Parathyroid adenoma (tissue), 2 donors: ENCODE data around the gene FGF8.
A peak's percentile ranks its signal among the peaks of the same experiment; 100 is the strongest.

Experiments
- H2AFZ ChIP-seq: fragments of 300-600 bp; sonication (generic); one replicate; pipeline ENCODE4 v1.7.0; 2017; ENCODE audit warnings: antibody characterized with exemption, mild to moderate bottlenecking
- H3K27ac ChIP-seq: fragments of 300-600 bp; sonication (generic); one replicate; pipeline ENCODE4 v1.7.0; 2017
- H3K27me3 ChIP-seq: fragments of 300-600 bp; sonication (generic); one replicate; pipeline ENCODE4 v1.7.0; 2017; ENCODE audit warnings: low read length; ENCODE audit not compliant: control insufficient read depth, insufficient read depth
- H3K36me3 ChIP-seq: fragments of 300-600 bp; sonication (generic); one replicate; pipeline ENCODE4 v1.7.0; 2017; ENCODE audit warnings: low read length; ENCODE audit not compliant: control insufficient read depth, insufficient read depth
- H3K4me1 ChIP-seq: fragments of 300-600 bp; sonication (generic); one replicate; pipeline ENCODE4 v1.7.0; 2017; ENCODE audit warnings: control low read depth
- H3K4me2 ChIP-seq: fragments of 300-600 bp; sonication (generic); one replicate; pipeline ENCODE4 v1.7.0; 2017; ENCODE audit warnings: low read length
- H3K4me3 ChIP-seq: fragments of 300-600 bp; sonication (generic); one replicate; pipeline ENCODE4 v1.7.0; 2017; ENCODE audit warnings: low read depth, low read length
- H3K79me2 ChIP-seq: fragments of 300-600 bp; sonication (generic); one replicate; pipeline ENCODE4 v1.7.0; 2017; ENCODE audit warnings: control low read depth
- H3K9ac ChIP-seq: fragments of 300-600 bp; sonication (generic); one replicate; pipeline ENCODE4 v1.7.0; 2017; ENCODE audit warnings: mild to moderate bottlenecking
- H3K9me3 ChIP-seq: fragments of 300-600 bp; sonication (generic); one replicate; pipeline ENCODE4 v1.7.0; 2017; ENCODE audit warnings: low read length; ENCODE audit not compliant: control insufficient read depth
- TF ChIP-seq, protein P1 (sequence below): fragments of 300-600 bp; sonication (generic); IDR thresholded peaks from one replicate; pipeline ENCODE4 v1.7.0; 2017; ENCODE audit warnings: antibody characterized with exemption, mild to moderate bottlenecking
- donor health status: primary hyperparathyroidism.

Gene FGF8

DNA sequence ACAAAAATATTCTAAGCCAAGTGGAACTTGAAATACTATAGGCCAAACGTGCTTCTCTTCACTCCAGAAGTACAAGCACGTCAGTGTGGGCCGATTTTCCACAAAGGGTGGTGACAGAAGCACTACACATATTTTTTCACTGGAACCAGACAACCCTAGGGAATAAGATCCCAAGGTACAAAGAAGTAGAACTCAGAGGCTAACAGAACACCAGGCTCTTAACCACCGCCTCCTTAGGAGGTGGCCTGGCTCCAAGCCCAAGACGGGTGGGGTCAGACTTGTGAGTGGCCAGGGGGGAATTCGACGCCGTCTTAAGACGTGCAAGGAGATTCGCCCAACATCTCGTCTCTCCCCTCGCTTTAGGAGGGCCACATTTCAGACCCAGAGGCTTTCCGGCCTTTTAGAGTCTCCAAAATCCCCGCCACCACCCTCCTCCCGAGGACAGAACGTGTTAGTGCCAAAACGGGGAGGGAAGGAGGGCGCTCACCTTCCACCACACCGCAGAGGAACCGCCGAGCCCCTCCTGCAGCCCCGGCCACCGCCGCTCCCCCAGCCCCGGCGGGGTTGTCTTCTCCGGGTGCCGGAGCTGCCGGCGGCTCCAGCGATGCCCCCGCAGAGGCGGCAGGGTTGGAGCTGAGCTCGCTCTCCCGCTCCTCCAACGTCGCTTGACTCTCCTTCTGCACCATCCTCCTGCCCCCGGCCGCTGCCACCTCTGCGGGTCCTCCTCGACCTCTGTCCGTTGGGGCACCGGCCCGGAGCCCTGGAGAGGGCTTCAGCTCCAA, 41.6 kb upstream of the FGF8 start:
- TF ChIP-seq, protein P1, sequence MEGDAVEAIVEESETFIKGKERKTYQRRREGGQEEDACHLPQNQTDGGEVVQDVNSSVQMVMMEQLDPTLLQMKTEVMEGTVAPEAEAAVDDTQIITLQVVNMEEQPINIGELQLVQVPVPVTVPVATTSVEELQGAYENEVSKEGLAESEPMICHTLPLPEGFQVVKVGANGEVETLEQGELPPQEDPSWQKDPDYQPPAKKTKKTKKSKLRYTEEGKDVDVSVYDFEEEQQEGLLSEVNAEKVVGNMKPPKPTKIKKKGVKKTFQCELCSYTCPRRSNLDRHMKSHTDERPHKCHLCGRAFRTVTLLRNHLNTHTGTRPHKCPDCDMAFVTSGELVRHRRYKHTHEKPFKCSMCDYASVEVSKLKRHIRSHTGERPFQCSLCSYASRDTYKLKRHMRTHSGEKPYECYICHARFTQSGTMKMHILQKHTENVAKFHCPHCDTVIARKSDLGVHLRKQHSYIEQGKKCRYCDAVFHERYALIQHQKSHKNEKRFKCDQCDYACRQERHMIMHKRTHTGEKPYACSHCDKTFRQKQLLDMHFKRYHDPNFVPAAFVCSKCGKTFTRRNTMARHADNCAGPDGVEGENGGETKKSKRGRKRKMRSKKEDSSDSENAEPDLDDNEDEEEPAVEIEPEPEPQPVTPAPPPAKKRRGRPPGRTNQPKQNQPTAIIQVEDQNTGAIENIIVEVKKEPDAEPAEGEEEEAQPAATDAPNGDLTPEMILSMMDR: no peak
- peak overlapping the region; percentile 97 for H3K27ac ChIP-seq
- no peaks in the 10 kb centered on the region for H3K36me3 ChIP-seq
- peaks cover 34% of the 10 kb centered on the region for H3K79me2 ChIP-seq
- peak overlapping the region; percentile 95 for H2AFZ ChIP-seq
- H3K9me3 ChIP-seq: no peaks in the 10 kb centered on the region
- H3K27me3 ChIP-seq: no peaks in the 10 kb centered on the region
- peak overlapping the region; percentile 98 for H3K9ac ChIP-seq
- H3K4me2 ChIP-seq: peak overlapping the region; percentile 95
- peak overlapping the region; percentile 97 for H3K4me3 ChIP-seq
- H3K4me1 ChIP-seq: peaks cover 11% of the 10 kb centered on the region

DNA sequence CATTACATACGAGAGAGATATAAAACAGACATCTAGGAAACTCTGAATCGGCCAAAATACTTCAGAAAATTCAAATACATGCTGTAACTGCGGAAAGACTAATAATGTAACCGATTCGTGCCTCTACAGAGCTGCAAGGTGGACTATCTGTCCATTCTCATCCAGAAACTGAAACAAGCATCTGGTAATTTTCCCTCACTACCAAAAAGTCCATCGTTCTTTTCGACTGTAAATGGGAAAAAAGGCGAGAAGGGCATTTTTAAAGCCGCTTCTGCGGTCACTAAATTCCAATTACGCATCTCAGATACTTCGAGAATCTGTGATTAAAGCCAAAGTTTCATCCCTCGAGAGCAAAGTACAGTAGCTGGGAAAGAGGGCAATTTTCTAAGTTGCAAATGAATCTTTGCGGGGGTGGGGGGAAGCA, 41.0 kb upstream of the FGF8 start:
- Histone ChIP-seq H3K36me3 (no peaks in the 10 kb centered on the region), H3K9me3 (no peaks in the 10 kb centered on the region), H3K27ac (peak overlapping the region; percentile 97), H2AFZ (no peak overlapping the region), H3K79me2 (peaks cover 39% of the 10 kb centered on the region), H3K4me2 (peak overlapping the region; percentile 95), H3K27me3 (no peaks in the 10 kb centered on the region), H3K4me1 (peaks cover 11% of the 10 kb centered on the region), H3K9ac (no peak overlapping the region), H3K4me3 (peak overlapping the region; percentile 97)
- TF ChIP-seq, protein P1: no peak

DNA sequence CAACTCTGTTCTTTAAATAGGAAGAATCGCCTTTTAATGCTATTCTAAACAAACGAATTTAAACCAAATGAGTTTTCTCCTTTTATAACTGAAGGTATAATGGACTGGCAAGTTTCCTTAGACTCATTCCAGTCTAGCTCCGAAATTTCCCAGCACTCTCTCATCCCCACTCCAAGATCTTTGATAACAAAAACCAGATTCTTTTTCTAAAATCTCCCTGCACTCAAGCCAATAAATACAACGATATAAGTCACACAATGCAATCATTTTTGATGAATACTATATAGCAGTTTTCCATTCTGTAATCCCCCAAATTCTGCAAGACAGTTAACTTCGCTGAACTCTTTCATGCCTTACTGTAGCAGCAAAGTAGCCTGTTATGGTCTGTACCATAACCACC, 40.5 kb upstream of the FGF8 start:
- Histone ChIP-seq H3K9ac (no peak overlapping the region), H3K27me3 (no peaks in the 10 kb centered on the region), H3K27ac (peak overlapping the region; percentile 97), H3K4me1 (peaks cover 11% of the 10 kb centered on the region), H3K79me2 (peaks cover 45% of the 10 kb centered on the region), H3K4me3 (peak overlapping the region; percentile 97), H3K9me3 (no peaks in the 10 kb centered on the region), H2AFZ (no peak overlapping the region), H3K4me2 (peak overlapping the region; percentile 95), H3K36me3 (no peaks in the 10 kb centered on the region)
- TF ChIP-seq, protein P1: no peak

DNA sequence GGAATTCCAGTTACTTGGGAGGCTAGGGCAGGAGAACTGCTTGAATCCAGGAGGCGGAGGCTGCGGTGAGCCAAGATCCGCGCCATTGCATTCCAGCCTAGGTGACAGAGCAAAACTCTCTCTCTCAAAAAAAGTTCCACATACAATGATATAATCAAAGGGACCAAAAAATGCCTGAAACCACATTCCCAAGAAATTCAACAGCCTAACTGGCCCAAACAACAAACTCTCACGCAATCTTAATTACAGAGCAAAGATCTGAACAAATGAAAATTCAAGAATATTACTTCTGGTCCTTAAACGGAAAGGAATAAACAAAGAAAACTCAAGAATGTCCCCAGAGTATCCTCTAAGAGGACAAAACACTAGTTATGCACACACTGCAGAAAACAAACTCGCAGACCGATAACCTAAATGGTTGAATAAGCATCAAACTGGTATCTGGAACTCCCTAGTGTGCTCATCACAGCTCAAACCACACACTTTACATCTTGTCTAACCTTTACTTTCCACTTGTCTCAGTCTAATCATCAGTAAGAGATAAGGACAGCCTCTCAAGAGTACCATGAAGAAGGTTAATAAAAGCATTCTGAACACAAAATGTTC, 38.7 kb upstream of the FGF8 start:
- Histone ChIP-seq H3K4me2 (peak overlapping the region; percentile 95), H3K9ac (peak overlapping the region; percentile 30), H3K27ac (peak overlapping the region; percentile 97), H3K79me2 (peaks cover 61% of the 10 kb centered on the region), H3K4me1 (peaks cover 11% of the 10 kb centered on the region), H3K27me3 (no peaks in the 10 kb centered on the region), H3K9me3 (no peaks in the 10 kb centered on the region), H3K36me3 (no peaks in the 10 kb centered on the region), H3K4me3 (peak overlapping the region; percentile 97), H2AFZ (no peak overlapping the region)
- TF ChIP-seq, protein P1: no peak
